ENCODE results near the gene NTRK2.

The NTRK2 gene

DNA sequence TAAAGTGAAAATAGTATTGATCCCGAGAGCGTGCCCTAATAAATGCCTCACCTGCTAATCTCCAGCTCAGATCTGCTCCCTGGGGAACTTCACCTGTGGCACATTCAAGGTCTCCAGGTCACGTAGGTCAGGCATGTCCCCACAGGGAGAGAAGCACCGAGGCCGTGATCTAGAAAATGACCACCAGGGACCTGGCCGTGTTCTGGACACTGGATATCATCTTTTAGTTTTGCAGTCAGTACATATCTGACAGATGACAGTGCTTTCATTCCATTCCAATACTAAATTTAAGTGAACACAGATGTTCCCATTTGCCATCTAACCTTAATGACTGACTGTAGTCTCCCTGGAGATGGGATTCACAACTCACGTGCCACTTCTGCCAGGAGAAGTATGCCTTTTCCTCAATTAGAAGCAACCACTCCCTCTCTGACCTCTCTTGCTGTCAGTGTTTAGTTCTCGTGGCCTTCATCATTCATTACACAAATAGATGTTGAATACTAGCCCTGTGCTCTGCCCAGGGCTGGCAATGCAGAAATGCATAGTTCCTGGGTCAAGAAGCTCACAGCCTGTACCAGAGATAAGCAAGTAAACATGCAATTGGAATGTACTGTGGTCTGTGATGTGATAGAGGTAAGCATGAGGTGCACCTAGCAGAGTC, 276.5 kb downstream of the NTRK2 start:
- TF ChIP-seq NFIC (IDR thresholded peaks at IDR 0.05), result no peak
- TF ChIP-seq ZBTB7A (IDR thresholded peaks at IDR 0.05; ENCODE audit: low read depth), result no peak

DNA sequence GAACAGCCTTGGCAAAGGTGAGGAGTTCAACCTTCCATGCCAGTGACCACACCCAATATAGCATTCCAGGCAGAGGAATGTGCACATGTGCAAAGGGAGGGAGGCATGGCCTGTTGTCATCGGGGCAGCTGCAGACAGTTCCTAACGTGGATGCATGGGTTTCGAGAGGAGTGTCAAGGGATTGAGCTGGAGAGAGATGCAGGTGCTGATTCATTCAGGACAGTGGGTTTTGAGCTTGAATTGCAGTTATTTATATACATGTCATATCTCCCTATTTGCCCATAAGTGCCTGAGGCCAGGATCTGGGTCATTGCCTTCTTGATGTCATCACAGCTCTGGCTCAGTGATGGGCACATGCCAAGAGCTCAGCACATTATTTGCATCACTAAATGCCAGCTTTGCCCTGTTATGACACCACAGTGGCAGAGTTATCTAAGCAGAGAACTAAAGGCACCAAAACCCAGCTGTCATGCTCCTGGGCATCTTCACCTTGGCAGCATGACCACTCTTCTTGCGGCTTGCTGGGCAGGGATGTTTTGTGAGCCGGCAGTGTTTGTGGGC, 278.0 kb downstream of the NTRK2 start:
- no peak for TF ChIP-seq YY1 (IDR thresholded peaks at IDR 0.05; ENCODE audit: low read depth)

DNA sequence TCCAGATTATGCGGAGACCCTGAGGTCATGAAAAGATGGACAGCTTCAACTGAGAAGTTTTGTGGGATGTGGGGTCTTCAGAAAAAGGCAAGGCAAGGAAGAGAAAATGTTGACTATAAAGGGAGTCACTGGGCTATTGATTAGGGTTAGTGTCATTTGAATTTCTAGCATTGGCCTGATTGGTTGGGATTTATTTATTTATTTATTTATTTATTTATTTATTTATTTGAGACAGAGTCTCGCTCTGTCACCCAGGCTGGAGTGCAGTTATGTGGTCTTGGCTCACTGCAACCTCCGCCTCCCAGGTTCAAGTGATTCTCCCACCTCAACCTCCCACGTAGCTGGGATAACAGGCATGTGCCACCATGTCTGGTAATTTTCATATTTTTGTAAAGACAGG, 279.7 kb downstream of the NTRK2 start:
- TF ChIP-seq, protein P1, sequence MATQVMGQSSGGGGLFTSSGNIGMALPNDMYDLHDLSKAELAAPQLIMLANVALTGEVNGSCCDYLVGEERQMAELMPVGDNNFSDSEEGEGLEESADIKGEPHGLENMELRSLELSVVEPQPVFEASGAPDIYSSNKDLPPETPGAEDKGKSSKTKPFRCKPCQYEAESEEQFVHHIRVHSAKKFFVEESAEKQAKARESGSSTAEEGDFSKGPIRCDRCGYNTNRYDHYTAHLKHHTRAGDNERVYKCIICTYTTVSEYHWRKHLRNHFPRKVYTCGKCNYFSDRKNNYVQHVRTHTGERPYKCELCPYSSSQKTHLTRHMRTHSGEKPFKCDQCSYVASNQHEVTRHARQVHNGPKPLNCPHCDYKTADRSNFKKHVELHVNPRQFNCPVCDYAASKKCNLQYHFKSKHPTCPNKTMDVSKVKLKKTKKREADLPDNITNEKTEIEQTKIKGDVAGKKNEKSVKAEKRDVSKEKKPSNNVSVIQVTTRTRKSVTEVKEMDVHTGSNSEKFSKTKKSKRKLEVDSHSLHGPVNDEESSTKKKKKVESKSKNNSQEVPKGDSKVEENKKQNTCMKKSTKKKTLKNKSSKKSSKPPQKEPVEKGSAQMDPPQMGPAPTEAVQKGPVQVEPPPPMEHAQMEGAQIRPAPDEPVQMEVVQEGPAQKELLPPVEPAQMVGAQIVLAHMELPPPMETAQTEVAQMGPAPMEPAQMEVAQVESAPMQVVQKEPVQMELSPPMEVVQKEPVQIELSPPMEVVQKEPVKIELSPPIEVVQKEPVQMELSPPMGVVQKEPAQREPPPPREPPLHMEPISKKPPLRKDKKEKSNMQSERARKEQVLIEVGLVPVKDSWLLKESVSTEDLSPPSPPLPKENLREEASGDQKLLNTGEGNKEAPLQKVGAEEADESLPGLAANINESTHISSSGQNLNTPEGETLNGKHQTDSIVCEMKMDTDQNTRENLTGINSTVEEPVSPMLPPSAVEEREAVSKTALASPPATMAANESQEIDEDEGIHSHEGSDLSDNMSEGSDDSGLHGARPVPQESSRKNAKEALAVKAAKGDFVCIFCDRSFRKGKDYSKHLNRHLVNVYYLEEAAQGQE (IDR thresholded peaks at IDR 0.05; ENCODE audit: low read depth), result no peak
- TF ChIP-seq TEAD4 (IDR thresholded peaks at IDR 0.05), result no peak
- no peak for TF ChIP-seq EGR1 (IDR thresholded peaks at IDR 0.05)
- TF ChIP-seq RAD21 (IDR thresholded peaks at IDR 0.05; ENCODE audit: low read depth), result no peak
- TF ChIP-seq TCF12 (IDR thresholded peaks at IDR 0.05; ENCODE audit: low read depth), result no peak
- TF ChIP-seq, protein P2, sequence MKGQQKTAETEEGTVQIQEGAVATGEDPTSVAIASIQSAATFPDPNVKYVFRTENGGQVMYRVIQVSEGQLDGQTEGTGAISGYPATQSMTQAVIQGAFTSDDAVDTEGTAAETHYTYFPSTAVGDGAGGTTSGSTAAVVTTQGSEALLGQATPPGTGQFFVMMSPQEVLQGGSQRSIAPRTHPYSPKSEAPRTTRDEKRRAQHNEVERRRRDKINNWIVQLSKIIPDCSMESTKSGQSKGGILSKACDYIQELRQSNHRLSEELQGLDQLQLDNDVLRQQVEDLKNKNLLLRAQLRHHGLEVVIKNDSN (IDR thresholded peaks at IDR 0.05), result no peak
- TF ChIP-seq TAF1 (IDR thresholded peaks at IDR 0.05; ENCODE audit: low read depth), result no peak
- TF ChIP-seq CEBPB (IDR thresholded peaks at IDR 0.05), result no peak
- TF ChIP-seq, protein P3, sequence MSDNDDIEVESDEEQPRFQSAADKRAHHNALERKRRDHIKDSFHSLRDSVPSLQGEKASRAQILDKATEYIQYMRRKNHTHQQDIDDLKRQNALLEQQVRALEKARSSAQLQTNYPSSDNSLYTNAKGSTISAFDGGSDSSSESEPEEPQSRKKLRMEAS (IDR thresholded peaks at IDR 0.05), result no peak
- no peak for TF ChIP-seq EP300 (IDR thresholded peaks at IDR 0.05; ENCODE audit: borderline replicate concordance)
- no peak for TF ChIP-seq FOXM1 (IDR thresholded peaks at IDR 0.05; ENCODE audit: borderline replicate concordance, low read depth)
- no peak for TF ChIP-seq CREB1 (IDR thresholded peaks at IDR 0.05; ENCODE audit: low read depth)
- no peak for TF ChIP-seq ZBTB7A (IDR thresholded peaks at IDR 0.05; ENCODE audit: low read depth)
- no peak for TF ChIP-seq YY1 (IDR thresholded peaks at IDR 0.05; ENCODE audit: low read depth)
- TF ChIP-seq NFIC (IDR thresholded peaks at IDR 0.05), result no peak

DNA sequence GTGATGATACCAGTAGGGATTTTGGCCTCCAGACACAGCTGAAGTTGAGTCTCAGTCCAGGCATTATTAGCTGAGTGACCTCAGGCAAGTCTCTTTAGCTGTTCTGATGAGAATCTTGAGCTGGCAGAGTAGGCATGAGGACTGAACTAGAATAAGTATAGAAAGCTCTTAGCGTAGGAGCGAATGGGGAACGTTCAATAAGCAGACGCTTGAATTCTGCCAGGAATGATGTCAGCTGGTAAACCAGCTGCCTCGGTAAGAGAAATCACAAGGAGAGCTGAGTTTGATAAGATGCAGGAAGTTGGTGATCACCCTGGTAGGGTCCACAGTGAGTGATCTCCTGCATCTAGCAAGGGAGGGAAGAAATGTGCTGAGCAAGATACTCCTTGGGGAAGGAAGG, 280.4 kb downstream of the NTRK2 start:
- TF ChIP-seq, protein P1 (IDR thresholded peaks at IDR 0.05; ENCODE audit: low read depth), result no peak
- TF ChIP-seq CREB1 (IDR thresholded peaks at IDR 0.05; ENCODE audit: low read depth), result no peak
- TF ChIP-seq TCF12 (IDR thresholded peaks at IDR 0.05; ENCODE audit: low read depth), result no peak
- TF ChIP-seq TAF1 (IDR thresholded peaks at IDR 0.05; ENCODE audit: low read depth), result no peak
- no peak for TF ChIP-seq TEAD4 (IDR thresholded peaks at IDR 0.05)
- no peak for TF ChIP-seq CEBPB (IDR thresholded peaks at IDR 0.05)
- no peak for TF ChIP-seq RAD21 (IDR thresholded peaks at IDR 0.05; ENCODE audit: low read depth)
- TF ChIP-seq, protein P3 (IDR thresholded peaks at IDR 0.05), result no peak
- TF ChIP-seq ZBTB7A (IDR thresholded peaks at IDR 0.05; ENCODE audit: low read depth), result no peak
- no peak for TF ChIP-seq EGR1 (IDR thresholded peaks at IDR 0.05)
- TF ChIP-seq YY1 (IDR thresholded peaks at IDR 0.05; ENCODE audit: low read depth), result no peak
- TF ChIP-seq EP300 (IDR thresholded peaks at IDR 0.05; ENCODE audit: borderline replicate concordance), result no peak
- TF ChIP-seq NFIC (IDR thresholded peaks at IDR 0.05), result no peak
- TF ChIP-seq, protein P2 (IDR thresholded peaks at IDR 0.05), result no peak

DNA sequence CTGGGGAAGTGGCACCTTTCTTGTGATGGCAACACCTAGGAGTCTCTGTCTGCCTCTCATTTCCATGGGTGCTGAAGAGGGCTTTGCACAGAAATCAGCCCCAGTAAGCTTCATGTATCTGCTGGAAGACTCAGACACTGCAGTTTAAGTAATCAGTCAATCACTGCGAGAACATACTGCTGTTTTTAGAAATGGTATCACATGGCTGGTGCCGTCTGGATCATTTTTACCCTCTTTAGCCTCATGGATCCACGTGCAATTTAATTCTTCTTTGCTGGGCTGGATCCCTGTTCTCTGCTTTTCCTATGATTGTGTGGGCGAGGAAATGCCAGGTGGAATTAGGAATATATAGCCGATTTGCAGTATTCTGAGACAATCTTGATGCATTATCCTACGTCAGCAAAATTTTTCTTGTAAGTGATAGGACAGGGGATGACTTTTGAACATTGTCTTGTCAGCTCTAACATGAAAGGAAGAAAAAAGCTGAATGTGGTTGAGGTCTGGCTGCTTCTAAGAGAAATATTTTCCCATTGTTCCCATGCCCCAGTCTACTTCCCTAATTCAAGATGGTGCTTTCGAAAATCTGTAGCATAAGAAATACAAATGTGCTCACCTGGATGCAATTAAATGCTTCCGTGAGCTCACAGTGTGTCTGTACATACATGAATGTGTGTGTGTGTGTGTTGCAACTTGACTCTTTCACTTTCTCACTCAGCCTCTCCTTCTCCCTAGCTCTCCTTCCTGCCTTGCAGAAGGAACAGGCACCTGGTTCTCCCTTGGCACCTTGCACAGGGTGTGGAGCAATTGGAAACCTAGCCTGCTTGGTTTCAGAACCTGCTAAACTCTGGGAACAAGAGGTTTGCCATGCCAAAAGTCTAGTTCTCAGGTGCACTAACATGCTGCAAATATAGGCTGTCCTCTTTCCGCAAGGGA, 281.6 kb downstream of the NTRK2 start:
- no peak for TF ChIP-seq RAD21 (IDR thresholded peaks at IDR 0.05; ENCODE audit: low read depth)

DNA sequence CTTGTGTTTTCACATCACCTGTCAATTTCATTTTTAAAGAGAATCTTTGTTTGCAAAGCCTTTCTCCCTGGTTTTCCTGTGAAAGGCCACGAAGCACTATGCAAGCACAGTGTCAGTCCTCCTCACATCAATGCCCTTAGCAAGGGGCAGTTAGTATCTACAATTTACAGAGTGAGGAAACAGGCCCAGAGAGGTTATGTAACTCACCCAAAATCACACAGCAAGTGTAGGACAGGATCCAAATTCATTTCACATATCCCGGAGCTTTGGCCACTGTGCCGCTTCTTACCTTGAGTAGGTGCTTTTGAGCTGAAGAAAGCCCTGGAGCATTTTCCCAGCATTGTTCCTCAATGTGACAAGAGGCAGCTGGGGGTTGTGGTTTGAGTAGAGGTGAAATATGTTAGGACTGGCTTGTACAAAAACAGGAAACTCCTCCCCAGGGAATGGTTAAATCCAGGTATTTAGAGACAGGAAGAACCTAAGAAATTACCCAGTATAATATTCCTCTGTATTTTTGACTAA, 283.8 kb downstream of the NTRK2 start:
- no peak for TF ChIP-seq EGR1 (IDR thresholded peaks at IDR 0.05)

Data from Ishikawa (cell line).